ENCODE measurements around the gene STK25. TPM values are rescaled to one million over a fixed set of nuclear protein-coding genes. Genes with fewer than 3 reads are reported as not detected.

Gene STK25
- total RNA-seq: 102 TPM
- 166 TPM for polyA plus RNA-seq

GRCh38 chr2:241508240-241509154 is at the start of gene STK25:
Gene STK25 (minus strand): TSS chr2:241508584. CDS start chr2:241508035, 549 bp downstream.
- WGBS: 2% methylated on average over 122 of the region's 122 CpGs
- DNase-seq (ENCODE audit: extremely low spot score): peak; percentile 94
- H3K4me1 ChIP-seq (ENCODE audit: insufficient read depth): no peaks in the 10 kb centered on the region

GRCh38 chr2:241556746-241557145 is 48.4 kb upstream of the STK25 start:
- Histone ChIP-seq H3K4me3 (ENCODE audit: low read depth, low read length) (no peak overlapping the region), H3K36me3 (ENCODE audit: insufficient read depth) (no peaks in the 10 kb centered on the region), H3K27ac (ENCODE audit: low read depth) (no peak overlapping the region), H3K4me1 (ENCODE audit: insufficient read depth) (peaks cover 3% of the 10 kb centered on the region)
- DNase-seq (ENCODE audit: extremely low spot score): no peak

More at GRCh38 chr2:241508240-241509154, at the start of gene STK25:
- H3K27ac ChIP-seq (ENCODE audit: low read depth): peak within 1 kb of the TSS; percentile 70
- no peaks in the 10 kb centered on the region for H3K36me3 ChIP-seq (ENCODE audit: insufficient read depth)
- peak within 1 kb of the TSS; percentile 95 for H3K4me3 ChIP-seq (ENCODE audit: low read depth, low read length)

- no peaks in the 10 kb centered on the region for H3K36me3 ChIP-seq (ENCODE audit: insufficient read depth)
- DNase-seq (ENCODE audit: extremely low spot score): no peak
- H3K27ac ChIP-seq (ENCODE audit: low read depth): no peak overlapping the region
- 42% methylated on average over 3 of the region's 3 CpGs for WGBS
- H3K4me1 ChIP-seq (ENCODE audit: insufficient read depth): peaks cover 2% of the 10 kb centered on the region
- H3K4me3 ChIP-seq (ENCODE audit: low read depth, low read length): no peak overlapping the region
Observed at GRCh38 chr2:241555711-241556110, 47.3 kb upstream of the STK25 start.

- DNase-seq (ENCODE audit: extremely low spot score): no peak
- H3K4me1 ChIP-seq (ENCODE audit: insufficient read depth): peaks cover under 1% of the 10 kb centered on the region
- H3K27ac ChIP-seq (ENCODE audit: low read depth): no peak overlapping the region
- no peak overlapping the region for H3K4me3 ChIP-seq (ENCODE audit: low read depth, low read length)
- WGBS: 90% methylated on average over 7 of the region's 7 CpGs
- no peaks in the 10 kb centered on the region for H3K36me3 ChIP-seq (ENCODE audit: insufficient read depth)
Observed at GRCh38 chr2:241554610-241555322, 46.4 kb upstream of the STK25 start.

GRCh38 chr2:241553981-241554380 is 45.6 kb upstream of the STK25 start:
- Histone ChIP-seq H3K36me3 (ENCODE audit: insufficient read depth) (no peaks in the 10 kb centered on the region), H3K4me3 (ENCODE audit: low read depth, low read length) (no peak overlapping the region), H3K4me1 (ENCODE audit: insufficient read depth) (peaks cover 2% of the 10 kb centered on the region), H3K27ac (ENCODE audit: low read depth) (no peak overlapping the region)
- WGBS: 54% methylated on average over 6 of the region's 6 CpGs
- no peak for DNase-seq (ENCODE audit: extremely low spot score)

GRCh38 chr2:241553512-241553830 is 45.1 kb upstream of the STK25 start:
- H3K4me1 ChIP-seq (ENCODE audit: insufficient read depth): peaks cover 2% of the 10 kb centered on the region
- H3K27ac ChIP-seq (ENCODE audit: low read depth): no peak overlapping the region
- no peak for DNase-seq (ENCODE audit: extremely low spot score)
- WGBS: 76% methylated on average over 12 of the region's 12 CpGs
- H3K4me3 ChIP-seq (ENCODE audit: low read depth, low read length): no peak overlapping the region
- H3K36me3 ChIP-seq (ENCODE audit: insufficient read depth): no peaks in the 10 kb centered on the region

GRCh38 chr2:241551998-241552737 is 43.8 kb upstream of the STK25 start:
- H3K4me3 ChIP-seq (ENCODE audit: low read depth, low read length): no peak overlapping the region
- H3K36me3 ChIP-seq (ENCODE audit: insufficient read depth): no peaks in the 10 kb centered on the region
- 73% methylated on average over 33 of the region's 33 CpGs for WGBS

GRCh38 chr2:241551599-241551997 is 43.2 kb upstream of the STK25 start:
- no peak overlapping the region for H3K4me3 ChIP-seq (ENCODE audit: low read depth, low read length)

More at GRCh38 chr2:241551998-241552737, 43.8 kb upstream of the STK25 start:
- H3K4me1 ChIP-seq (ENCODE audit: insufficient read depth): peaks cover 2% of the 10 kb centered on the region
- H3K27ac ChIP-seq (ENCODE audit: low read depth): no peak overlapping the region
- DNase-seq (ENCODE audit: extremely low spot score): no peak

GRCh38 chr2:241550616-241551580 is 42.5 kb upstream of the STK25 start:
- H3K36me3 ChIP-seq (ENCODE audit: insufficient read depth): no peaks in the 10 kb centered on the region
- peaks cover 2% of the 10 kb centered on the region for H3K4me1 ChIP-seq (ENCODE audit: insufficient read depth)
- 73% methylated on average over 21 of the region's 21 CpGs for WGBS
- no peak for DNase-seq (ENCODE audit: extremely low spot score)
- no peak overlapping the region for H3K27ac ChIP-seq (ENCODE audit: low read depth)
- no peak overlapping the region for H3K4me3 ChIP-seq (ENCODE audit: low read depth, low read length)

More at GRCh38 chr2:241551599-241551997, 43.2 kb upstream of the STK25 start:
- Histone ChIP-seq H3K36me3 (ENCODE audit: insufficient read depth) (no peaks in the 10 kb centered on the region), H3K27ac (ENCODE audit: low read depth) (no peak overlapping the region), H3K4me1 (ENCODE audit: insufficient read depth) (peaks cover 2% of the 10 kb centered on the region)
- DNase-seq (ENCODE audit: extremely low spot score): no peak
- WGBS: 74% methylated on average over 12 of the region's 12 CpGs

GRCh38 chr2:241548451-241548835 is 40.1 kb upstream of the STK25 start:
- H3K36me3 ChIP-seq (ENCODE audit: insufficient read depth): no peaks in the 10 kb centered on the region
- H3K4me1 ChIP-seq (ENCODE audit: insufficient read depth): peaks cover 2% of the 10 kb centered on the region
- 88% methylated on average over 3 of the region's 3 CpGs for WGBS
- DNase-seq (ENCODE audit: extremely low spot score): no peak
- no peak overlapping the region for H3K27ac ChIP-seq (ENCODE audit: low read depth)
- no peak overlapping the region for H3K4me3 ChIP-seq (ENCODE audit: low read depth, low read length)

- 92% methylated on average over 16 of the region's 16 CpGs for WGBS
- no peak overlapping the region for H3K4me3 ChIP-seq (ENCODE audit: low read depth, low read length)
- no peak for DNase-seq (ENCODE audit: extremely low spot score)
- peaks cover 2% of the 10 kb centered on the region for H3K4me1 ChIP-seq (ENCODE audit: insufficient read depth)
- H3K36me3 ChIP-seq (ENCODE audit: insufficient read depth): no peaks in the 10 kb centered on the region
- no peak overlapping the region for H3K27ac ChIP-seq (ENCODE audit: low read depth)
Observed at GRCh38 chr2:241547781-241548450, 39.5 kb upstream of the STK25 start.

GRCh38 chr2:241546771-241547498 is 38.6 kb upstream of the STK25 start:
- Histone ChIP-seq H3K4me3 (ENCODE audit: low read depth, low read length) (no peak overlapping the region), H3K36me3 (ENCODE audit: insufficient read depth) (no peaks in the 10 kb centered on the region), H3K27ac (ENCODE audit: low read depth) (no peak overlapping the region), H3K4me1 (ENCODE audit: insufficient read depth) (peaks cover 2% of the 10 kb centered on the region)
- WGBS: 18% methylated on average over 25 of the region's 25 CpGs
- DNase-seq (ENCODE audit: extremely low spot score): no peak
